NCI-H510A treated with DMSO at 0.1 percent for 48 hours (cell line): ENCODE measurements around the gene HEYL.

ENCODE experiments used
- DNase-seq: peaks from one replicate; lab custom pipeline; 2025; lab: John Stamatoyannopoulos, UW

Gene HEYL

GRCh38 chr1:39639305-39640130, at the start of gene HEYL:
Gene HEYL (minus strand): TSS chr1:39639643. CDS start chr1:39639625, 18 bp downstream.
- peak; percentile 100 for DNase-seq

GRCh38 chr1:39689214-39689613, 49.8 kb upstream of the HEYL start:
- no peak for DNase-seq

GRCh38 chr1:39688706-39689105, 49.3 kb upstream of the HEYL start:
- DNase-seq, result no peak

GRCh38 chr1:39687243-39687642, 47.8 kb upstream of the HEYL start:
- DNase-seq, result no peak

GRCh38 chr1:39685071-39685470, 45.6 kb upstream of the HEYL start:
- no peak for DNase-seq

GRCh38 chr1:39684313-39684664, 44.8 kb upstream of the HEYL start:
- no peak for DNase-seq

- DNase-seq, result no peak
Observed at GRCh38 chr1:39683591-39684312, 44.3 kb upstream of the HEYL start.

- no peak for DNase-seq
Observed at GRCh38 chr1:39681999-39682398, 42.6 kb upstream of the HEYL start.

GRCh38 chr1:39681294-39681693, 41.9 kb upstream of the HEYL start:
- DNase-seq, result no peak

- DNase-seq, result no peak
Observed at GRCh38 chr1:39680751-39681150, 41.3 kb upstream of the HEYL start.

GRCh38 chr1:39679821-39680220, 40.4 kb upstream of the HEYL start:
- DNase-seq, result no peak

GRCh38 chr1:39678889-39679288, 39.4 kb upstream of the HEYL start:
- no peak for DNase-seq

- DNase-seq, result no peak
Observed at GRCh38 chr1:39677645-39678044, 38.2 kb upstream of the HEYL start.

GRCh38 chr1:39676948-39677548, 37.6 kb upstream of the HEYL start:
- no peak for DNase-seq

- no peak for DNase-seq
Observed at GRCh38 chr1:39675220-39675619, 35.8 kb upstream of the HEYL start.

- no peak for DNase-seq
Observed at GRCh38 chr1:39673215-39673614, 33.8 kb upstream of the HEYL start.

- no peak for DNase-seq
Observed at GRCh38 chr1:39672551-39672947, 33.1 kb upstream of the HEYL start.

GRCh38 chr1:39671793-39672550, 32.5 kb upstream of the HEYL start, which contains the start of gene NT5C1A:
Gene NT5C1A (minus strand): TSS chr1:39672107. CDS start chr1:39672038, 69 bp downstream.
- DNase-seq, result no peak

GRCh38 chr1:39671433-39671792, 32.0 kb upstream of the HEYL start:
- no peak for DNase-seq

GRCh38 chr1:39670689-39671088, 31.2 kb upstream of the HEYL start:
- DNase-seq, result no peak

- DNase-seq, result no peak
Observed at GRCh38 chr1:39668894-39669293, 29.5 kb upstream of the HEYL start.

GRCh38 chr1:39668111-39668510, 28.7 kb upstream of the HEYL start:
- DNase-seq, result no peak
